SU-DHL-6 (cell line): ENCODE results near the gene ARHGAP10.

Experiments used
- H2AFZ ChIP-seq: fragments of 200-600 bp; sonication (generic); 2 replicates; pipeline ENCODE4 v1.6.1; 2014; ENCODE audit warnings: low read depth, mild to moderate bottlenecking, moderate library complexity, mixed read lengths, antibody characterized with exemption, low read length; ENCODE audit not compliant: severe bottlenecking
- H3F3A ChIP-seq: fragments of 200-600 bp; shearing (Covaris generic); 2 replicates; pipeline ENCODE4 v1.6.0; 2016; ENCODE audit warnings: antibody characterized with exemption, mild to moderate bottlenecking; ENCODE audit not compliant: insufficient read depth
- H3K27ac ChIP-seq: fragments of 200-600 bp; sonication (generic); 2 replicates; pipeline ENCODE4 v1.5.1; 2016; ENCODE audit warnings: low read depth, mild to moderate bottlenecking, low read length, moderate library complexity, mixed read lengths
- H3K27me3 ChIP-seq: fragments of 200-600 bp; sonication (generic), shearing (Covaris generic); 2 replicates; pipeline ENCODE4 v1.6.0; 2014; ENCODE audit warnings: mild to moderate bottlenecking, low read length
- H3K36me3 ChIP-seq: fragments of 200-600 bp; sonication (generic); 2 replicates; pipeline ENCODE4 v1.6.1; 2014; ENCODE audit warnings: mild to moderate bottlenecking, low read length, mixed read lengths
- H3K4me2 ChIP-seq: fragments of 300-600, 200-600 bp; shearing (Covaris generic), sonication (generic); 2 replicates; pipeline ENCODE4 v1.6.0; 2014; ENCODE audit warnings: low read length, low read depth, mild to moderate bottlenecking; ENCODE audit not compliant: poor library complexity, severe bottlenecking
- H3K4me3 ChIP-seq: fragments of 200-600 bp; sonication (generic); 2 replicates; pipeline ENCODE4 v1.5.1; 2014; ENCODE audit warnings: antibody characterized with exemption, low read length, mild to moderate bottlenecking, mixed read lengths; ENCODE audit not compliant: insufficient read depth, poor library complexity, severe bottlenecking
- H3K79me2 ChIP-seq: fragments of 200-600 bp; sonication (generic); 2 replicates; pipeline ENCODE4 v1.6.1; 2014; ENCODE audit warnings: mild to moderate bottlenecking, low read length, moderate library complexity; ENCODE audit not compliant: insufficient read depth
- H3K9ac ChIP-seq: fragments of 200-600 bp; sonication (generic); 2 replicates; pipeline ENCODE4 v1.7.0; 2014; ENCODE audit warnings: mild to moderate bottlenecking, low read length
- H3K9me2 ChIP-seq: fragments of 200-600 bp; sonication (generic); replicated peaks from 2 replicates; pipeline ENCODE4 v1.6.1; 2014; ENCODE audit warnings: low read length; ENCODE audit not compliant: insufficient read depth
- H3K9me3 ChIP-seq: fragments of 200-600 bp; sonication (generic); 2 replicates; pipeline ENCODE4 v1.6.1; 2014; ENCODE audit warnings: low read length, mixed read lengths; ENCODE audit not compliant: insufficient read depth
- H4K20me1 ChIP-seq: fragments of 200-600 bp; sonication (generic); 2 replicates; pipeline ENCODE4 v1.6.1; 2014; ENCODE audit warnings: low read depth, mild to moderate bottlenecking, antibody characterized with exemption, low read length, moderate library complexity, mixed read lengths
- CTCF ChIP-seq: fragments of 200-600 bp; sonication (generic); IDR thresholded peaks from one replicate; pipeline ENCODE4 v1.5.1; 2017; ENCODE audit warnings: antibody characterized with exemption, mild to moderate bottlenecking, low read length, moderate library complexity; ENCODE audit not compliant: insufficient read depth, poor library complexity, severe bottlenecking
- EZH2phosphoT487 ChIP-seq: fragments of 200-600 bp; sonication (generic), shearing (Covaris generic); conservative IDR thresholded peaks from 2 replicates; pipeline ENCODE4 v1.6.1; 2018; ENCODE audit warnings: mild to moderate bottlenecking, antibody characterized with exemption, low read length, moderate library complexity, mixed read lengths

Gene ARHGAP10

GRCh38 chr4:147815741-147816140, 83.9 kb downstream of the ARHGAP10 start:
- no peak for TF ChIP-seq EZH2phosphoT487
- TF ChIP-seq CTCF = no peak

GRCh38 chr4:147816382-147817254, 84.7 kb downstream of the ARHGAP10 start:
- H3K4me3 ChIP-seq = no peak overlapping the region
- H3K4me2 ChIP-seq = no peak overlapping the region
- H3K79me2 ChIP-seq = no peaks in the 10 kb centered on the region
- no peaks in the 10 kb centered on the region for H4K20me1 ChIP-seq
- H3K9me3 ChIP-seq = no peaks in the 10 kb centered on the region
- H3K27ac ChIP-seq = no peak overlapping the region
- no peak for TF ChIP-seq EZH2phosphoT487
- no peak for TF ChIP-seq CTCF
- no peaks in the 10 kb centered on the region for H3K9me2 ChIP-seq
- H3F3A ChIP-seq = no peaks in the 10 kb centered on the region
- H2AFZ ChIP-seq = no peak overlapping the region
- no peaks in the 10 kb centered on the region for H3K27me3 ChIP-seq
- no peak overlapping the region for H3K9ac ChIP-seq
- H3K36me3 ChIP-seq = no peaks in the 10 kb centered on the region

More at GRCh38 chr4:147815741-147816140, 83.9 kb downstream of the ARHGAP10 start:
- Histone ChIP-seq H3F3A (no peaks in the 10 kb centered on the region), H3K9me3 (no peaks in the 10 kb centered on the region), H3K9me2 (no peaks in the 10 kb centered on the region), H3K79me2 (no peaks in the 10 kb centered on the region), H3K4me3 (no peak overlapping the region), H2AFZ (no peak overlapping the region), H3K36me3 (no peaks in the 10 kb centered on the region), H3K9ac (no peak overlapping the region), H3K27me3 (no peaks in the 10 kb centered on the region), H3K4me2 (no peak overlapping the region), H3K27ac (no peak overlapping the region), H4K20me1 (no peaks in the 10 kb centered on the region)

- H3K9me2 ChIP-seq = no peaks in the 10 kb centered on the region
- TF ChIP-seq EZH2phosphoT487 (no peak), CTCF (no peak)
- no peak overlapping the region for H3K9ac ChIP-seq
- no peak overlapping the region for H3K4me3 ChIP-seq
- no peaks in the 10 kb centered on the region for H3K9me3 ChIP-seq
- no peaks in the 10 kb centered on the region for H4K20me1 ChIP-seq
- no peak overlapping the region for H3K27ac ChIP-seq
- H2AFZ ChIP-seq = no peak overlapping the region
- no peak overlapping the region for H3K4me2 ChIP-seq
- H3K79me2 ChIP-seq = no peaks in the 10 kb centered on the region
- no peaks in the 10 kb centered on the region for H3K27me3 ChIP-seq
- H3F3A ChIP-seq = no peaks in the 10 kb centered on the region
- no peaks in the 10 kb centered on the region for H3K36me3 ChIP-seq
Observed at GRCh38 chr4:147820975-147821374, 89.1 kb downstream of the ARHGAP10 start.
